A204.1 (cell line): ENCODE measurements around the gene GON7.
"Not testable (repeated sequence)": the region's sequence is repeated elsewhere in the genome, so short reads cannot be mapped to it uniquely, and the experiment has no call there.

Experiments
- FAIRE-seq: peaks from 2 replicates; lab custom pipeline; 2012; peaks lifted over from hg19 to GRCh38; lab: Jason Lieb, UNC

The GON7 gene

GRCh38 chr14:93199031-93199430 is 7.8 kb downstream of the GON7 start:
- no peak for FAIRE-seq

GRCh38 chr14:93195316-93195999 is 11.4 kb downstream of the GON7 start:
- FAIRE-seq: no peak

- no peak for FAIRE-seq
Measured at GRCh38 chr14:93186956-93187355, 19.9 kb downstream of the GON7 start.

- no peak for FAIRE-seq
Measured at GRCh38 chr14:93186466-93186865, 20.4 kb downstream of the GON7 start.

GRCh38 chr14:93185349-93185720 is 21.5 kb downstream of the GON7 start:
- FAIRE-seq: no peak

GRCh38 chr14:93184391-93185348 is 22.2 kb downstream of the GON7 start, which contains the start of the genes LYSET and MOAP1:
TSS of gene LYSET (plus strand) at chr14:93185317. CDS start at chr14:93185406, 89 bp downstream.
TSS of gene MOAP1 (minus strand) at chr14:93184897. CDS start at chr14:93184242, 655 bp downstream.
- FAIRE-seq: no peak

- no peak for FAIRE-seq
Measured at GRCh38 chr14:93183596-93184317, 23.1 kb downstream of the GON7 start.

- FAIRE-seq: no peak
Measured at GRCh38 chr14:93175492-93175891, 31.4 kb downstream of the GON7 start.

- not testable (repeated sequence) for FAIRE-seq
Measured at GRCh38 chr14:93174731-93175130, 32.1 kb downstream of the GON7 start.

- FAIRE-seq: no peak
Measured at GRCh38 chr14:93173943-93174395, 32.9 kb downstream of the GON7 start.

- FAIRE-seq: no peak
Measured at GRCh38 chr14:93171376-93171775, 35.5 kb downstream of the GON7 start.

- FAIRE-seq: not testable (repeated sequence)
Measured at GRCh38 chr14:93170141-93170540, 36.7 kb downstream of the GON7 start.

- FAIRE-seq: not testable (repeated sequence)
Measured at GRCh38 chr14:93169619-93170018, 37.2 kb downstream of the GON7 start.

- not testable (repeated sequence) for FAIRE-seq
Measured at GRCh38 chr14:93168610-93169009, 38.3 kb downstream of the GON7 start.

GRCh38 chr14:93165271-93166265 is 41.3 kb downstream of the GON7 start:
- not testable (repeated sequence) for FAIRE-seq

GRCh38 chr14:93163564-93163963 is 43.3 kb downstream of the GON7 start:
- no peak for FAIRE-seq

- FAIRE-seq: no peak
Measured at GRCh38 chr14:93161411-93161940, 45.4 kb downstream of the GON7 start.

- FAIRE-seq: no peak
Measured at GRCh38 chr14:93160353-93160801, 46.5 kb downstream of the GON7 start.

- FAIRE-seq: not testable (repeated sequence)
Measured at GRCh38 chr14:93159625-93160352, 47.1 kb downstream of the GON7 start.

GRCh38 chr14:93158349-93158748 is 48.5 kb downstream of the GON7 start:
- FAIRE-seq: not testable (repeated sequence)
